Neuronal stem cell (in vitro differentiated cells): ENCODE measurements around the gene PEX5.
A peak's percentile ranks its signal among the peaks of the same experiment; 100 is the strongest.

ENCODE experiments used
- DNase-seq: peaks from one replicate; pipeline ENCODE4 v3.0.0-alpha.2; 2013; ENCODE audit warnings: low spot score
- H2AFZ ChIP-seq: one replicate; pipeline ENCODE4 v1.6.1; 2013; ENCODE audit warnings: mild to moderate bottlenecking, low read length, inconsistent platforms
- H2AK5ac ChIP-seq: 2 replicates; pipeline ENCODE4 v1.6.1; 2013; ENCODE audit warnings: low read depth, mild to moderate bottlenecking, inconsistent platforms, low read length, moderate library complexity, mixed read lengths
- H2BK120ac ChIP-seq: 2 replicates; pipeline ENCODE4 v1.6.1; 2013; ENCODE audit warnings: low read depth, mild to moderate bottlenecking, inconsistent platforms, low read length, moderate library complexity, mixed read lengths
- H2BK12ac ChIP-seq: one replicate; pipeline ENCODE4 v1.6.1; 2013; ENCODE audit warnings: low read length, inconsistent platforms
- H2BK15ac ChIP-seq: 2 replicates; pipeline ENCODE4 v1.6.1; 2013; ENCODE audit warnings: mild to moderate bottlenecking, low read length, inconsistent platforms, mixed read lengths
- H2BK5ac ChIP-seq: one replicate; pipeline ENCODE4 v1.6.1; 2013; ENCODE audit warnings: inconsistent platforms, mild to moderate bottlenecking, low read length, moderate library complexity
- H3K14ac ChIP-seq: one replicate; pipeline ENCODE4 v1.6.1; 2013; ENCODE audit warnings: low read length, inconsistent platforms
- H3K18ac ChIP-seq: 2 replicates; pipeline ENCODE4 v1.6.1; 2013; ENCODE audit warnings: low read length, inconsistent platforms
- H3K23ac ChIP-seq: 2 replicates; pipeline ENCODE4 v1.6.1; 2013; ENCODE audit warnings: low read depth, mild to moderate bottlenecking, mixed read lengths, low read length, inconsistent platforms; ENCODE audit not compliant: poor library complexity
- H3K27ac ChIP-seq: replicated peaks from 3 replicates; pipeline ENCODE4 v1.5.1; 2013; ENCODE audit warnings: low read length, inconsistent platforms
- H3K27me3 ChIP-seq, 3 experiments: 2 replicates each; pipeline ENCODE4 v1.6.1; 2013; ENCODE audit warnings: low read length in 3 of 3, mild to moderate bottlenecking in 2 of 3, inconsistent platforms in 1 of 3, low read depth in 1 of 3, mixed read lengths in 1 of 3, moderate library complexity in 1 of 3; ENCODE audit not compliant: control insufficient read depth in 3 of 3, insufficient read depth in 3 of 3
- H3K36me3 ChIP-seq, 2 donors: replicated peaks in 1 of 2; 2 replicates each; pipeline ENCODE4 v1.6.1; 2013; ENCODE audit warnings: low read length in 2 of 2; ENCODE audit not compliant: control insufficient read depth in 2 of 2, insufficient read depth in 2 of 2
- H3K4ac ChIP-seq: 2 replicates; pipeline ENCODE4 v1.6.1; 2013; ENCODE audit warnings: inconsistent platforms, mild to moderate bottlenecking, low read length, moderate library complexity
- H3K4me1 ChIP-seq, 2 donors: 1 replicate in 1 of 2; 2 replicates in 1 of 2; pipeline ENCODE4 v1.6.1; 2013; ENCODE audit warnings: low read length in 2 of 2, low read depth in 1 of 2; ENCODE audit not compliant: control insufficient read depth in 2 of 2, insufficient read depth in 1 of 2
- H3K4me2 ChIP-seq: one replicate; pipeline ENCODE4 v1.6.1; 2013; ENCODE audit warnings: mild to moderate bottlenecking, low read length, inconsistent platforms; ENCODE audit not compliant: insufficient read depth, poor library complexity, severe bottlenecking
- H3K4me3 ChIP-seq, 2 donors: 2 replicates each; pipeline ENCODE4 v1.5.1; 2013; ENCODE audit warnings: low read length in 2 of 2, mild to moderate bottlenecking in 2 of 2, inconsistent platforms in 1 of 2, moderate library complexity in 1 of 2
- H3K79me1 ChIP-seq: one replicate; pipeline ENCODE4 v1.6.1; 2013; ENCODE audit warnings: low read depth, mild to moderate bottlenecking, inconsistent platforms, low read length, moderate library complexity
- H3K9ac ChIP-seq: one replicate; pipeline ENCODE4 v1.6.1; 2013; ENCODE audit warnings: mild to moderate bottlenecking, low read depth, low read length, inconsistent platforms; ENCODE audit not compliant: poor library complexity
- H3K9me3 ChIP-seq, 2 donors: replicated peaks in 1 of 2; 2 replicates each; pipeline versions ENCODE3 to v1.6.1; 2013; ENCODE audit warnings: low read length in 2 of 2, mild to moderate bottlenecking in 2 of 2, inconsistent platforms in 1 of 2, low read depth in 1 of 2, mixed read lengths in 1 of 2, moderate library complexity in 1 of 2; ENCODE audit not compliant: control insufficient read depth in 2 of 2, insufficient read depth in 1 of 2
- H4K8ac ChIP-seq: one replicate; pipeline ENCODE4 v1.6.1; 2013; ENCODE audit warnings: low read depth, mild to moderate bottlenecking, inconsistent platforms, low read length, moderate library complexity
- H4K91ac ChIP-seq: one replicate; pipeline ENCODE4 v1.6.1; 2013; ENCODE audit warnings: low read length, low read depth, mild to moderate bottlenecking, inconsistent platforms; ENCODE audit not compliant: poor library complexity
- WGBS, 2 donors: extraction: QIAGEN DNeasy Blood & Tissue Kit; methylation state at CpG; one replicate each; pipeline ENCODE4 v1.1.7; 2013; ENCODE audit warnings: missing lambda C conversion rate in 2 of 2, mixed read lengths in 1 of 2; ENCODE audit not compliant: insufficient read length in 2 of 2, insufficient replicate concordance in 1 of 2; ENCODE audit errors: extremely low coverage in 2 of 2; 5-methylcytosine and 5-hydroxymethylcytosine counted together

The PEX5 gene

DNA sequence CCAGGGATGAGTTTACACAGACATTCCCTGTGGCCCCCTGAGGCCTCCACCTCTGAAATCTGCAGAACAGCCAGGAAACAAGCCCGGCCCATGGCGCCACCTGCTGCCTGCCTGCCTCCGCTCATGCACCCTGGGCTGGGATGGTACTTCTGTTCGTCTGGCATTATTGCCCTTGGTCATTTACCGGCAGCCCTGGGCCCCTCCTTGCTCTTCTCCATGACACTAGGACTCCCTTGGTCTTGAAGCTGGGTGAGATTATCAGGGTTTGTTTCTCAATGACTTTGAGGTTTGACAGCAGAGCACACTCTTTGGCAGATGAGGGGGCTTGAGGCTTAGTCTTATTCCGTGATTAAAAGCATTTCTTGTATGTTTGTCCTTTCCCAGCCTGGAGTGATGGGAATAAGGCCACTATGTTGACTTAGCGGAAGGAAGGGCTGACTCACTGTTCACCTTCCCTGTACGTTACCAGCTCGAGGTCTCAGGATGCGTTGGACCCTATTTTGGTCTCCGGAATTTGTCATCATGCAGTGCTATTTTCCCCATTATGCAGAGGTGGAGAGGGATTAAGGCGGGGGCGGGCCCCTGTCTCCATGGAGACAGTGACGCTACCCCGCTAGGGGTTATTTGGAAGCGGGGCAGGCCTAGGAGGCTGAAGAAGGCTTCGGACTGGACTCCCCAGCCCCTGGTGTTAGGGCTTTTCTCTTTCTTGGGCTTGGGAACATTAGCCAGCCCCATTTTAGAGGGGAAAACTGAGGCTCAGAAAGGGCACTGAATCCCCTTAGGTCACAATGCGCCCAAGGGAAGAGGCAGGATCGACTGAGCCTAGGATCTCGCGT is 706 bp upstream of the PEX5 start:
- Histone ChIP-seq H2BK5ac (peak overlapping the region; percentile 54), H3K4me1 (peaks cover 9 to 10% of the 10 kb centered on the region in 2 donors), H3K23ac (no peak overlapping the region), H3K27ac (peak overlapping the region; percentile 36), H3K4ac (no peak overlapping the region), H4K8ac (no peak overlapping the region), H3K18ac (peak overlapping the region; percentile 87), H3K79me1 (no peaks in the 10 kb centered on the region), H4K91ac (no peak overlapping the region), H2AK5ac (no peak overlapping the region), H2BK120ac (no peak overlapping the region), H3K36me3 (peaks cover 6 to 20% of the 10 kb centered on the region in 2 donors), H3K27me3 (peaks cover 0 to 6% (median 0%) of the 10 kb centered on the region in 3 experiments), H2BK15ac (no peak overlapping the region), H2AFZ (peak overlapping the region; percentile 99), H3K9me3 (no peaks in the 10 kb centered on the region), H3K9ac (peak overlapping the region; percentile 73), H3K14ac (peak overlapping the region; percentile 64), H3K4me3 (peak overlapping the region; percentile 75 to 91), H3K4me2 (peak overlapping the region; percentile 79), H2BK12ac (no peak overlapping the region)
- DNase-seq = peak; percentile 77
- no CpG with 5 or more reads among the region's 21 CpGs for WGBS, 2 donors

GRCh38 chr12:7190268-7191055 is 976 bp downstream of the PEX5 start:
- Histone ChIP-seq H3K4me3 (peak overlapping the region; percentile 91 to 98), H3K79me1 (no peaks in the 10 kb centered on the region)

GRCh38 chr12:7193674-7194073 is 4.2 kb downstream of the PEX5 start:
- no peak overlapping the region for H2BK5ac ChIP-seq
- H3K4me2 ChIP-seq = no peak overlapping the region
- peaks cover 0 to under 1% of the 10 kb centered on the region in 2 donors for H3K9me3 ChIP-seq
- no peak overlapping the region for H4K91ac ChIP-seq
- H3K79me1 ChIP-seq = no peaks in the 10 kb centered on the region
- no peak overlapping the region for H3K9ac ChIP-seq
- no peak overlapping the region for H3K4me3 ChIP-seq
- no peak overlapping the region for H3K14ac ChIP-seq
- peaks cover 12 to 37% of the 10 kb centered on the region in 2 donors for H3K36me3 ChIP-seq
- no peak overlapping the region for H2BK120ac ChIP-seq
- no peaks in the 10 kb centered on the region for H3K27me3 ChIP-seq
- H2BK15ac ChIP-seq = no peak overlapping the region
- H2AK5ac ChIP-seq = no peak overlapping the region
- H3K4me1 ChIP-seq = peaks cover 4 to 6% of the 10 kb centered on the region in 2 donors
- no peak overlapping the region for H3K4ac ChIP-seq
- no peak overlapping the region for H3K27ac ChIP-seq
- no peak overlapping the region for H2AFZ ChIP-seq
- H3K18ac ChIP-seq = no peak overlapping the region
- no peak overlapping the region for H3K23ac ChIP-seq
- H4K8ac ChIP-seq = no peak overlapping the region
- H2BK12ac ChIP-seq = no peak overlapping the region
- WGBS, 2 donors = no CpG with 5 or more reads among the region's 2 CpGs
- DNase-seq = no peak

More at GRCh38 chr12:7190268-7191055, 976 bp downstream of the PEX5 start:
- Histone ChIP-seq H3K18ac (peak overlapping the region; percentile 100), H2AK5ac (peak overlapping the region; percentile 84), H2AFZ (peak overlapping the region; percentile 99), H4K8ac (no peak overlapping the region), H3K27me3 (peaks cover 0 to under 1% (median 0%) of the 10 kb centered on the region in 3 experiments), H2BK5ac (peak overlapping the region; percentile 88), H2BK120ac (no peak overlapping the region), H2BK15ac (peak overlapping the region; percentile 97), H3K9ac (peak overlapping the region; percentile 96), H3K27ac (peak overlapping the region; percentile 53), H3K4me2 (peak overlapping the region; percentile 84), H4K91ac (no peak overlapping the region), H3K4ac (peak overlapping the region; percentile 85), H3K4me1 (peaks cover 9 to 10% of the 10 kb centered on the region in 2 donors), H3K9me3 (no peaks in the 10 kb centered on the region), H3K36me3 (peaks cover 8 to 25% of the 10 kb centered on the region in 2 donors), H3K23ac (peak overlapping the region; percentile 76), H2BK12ac (peak overlapping the region; percentile 67), H3K14ac (peak overlapping the region; percentile 91)
- no CpG with 5 or more reads among the region's 17 CpGs for WGBS, 2 donors
- DNase-seq = no peak

DNA sequence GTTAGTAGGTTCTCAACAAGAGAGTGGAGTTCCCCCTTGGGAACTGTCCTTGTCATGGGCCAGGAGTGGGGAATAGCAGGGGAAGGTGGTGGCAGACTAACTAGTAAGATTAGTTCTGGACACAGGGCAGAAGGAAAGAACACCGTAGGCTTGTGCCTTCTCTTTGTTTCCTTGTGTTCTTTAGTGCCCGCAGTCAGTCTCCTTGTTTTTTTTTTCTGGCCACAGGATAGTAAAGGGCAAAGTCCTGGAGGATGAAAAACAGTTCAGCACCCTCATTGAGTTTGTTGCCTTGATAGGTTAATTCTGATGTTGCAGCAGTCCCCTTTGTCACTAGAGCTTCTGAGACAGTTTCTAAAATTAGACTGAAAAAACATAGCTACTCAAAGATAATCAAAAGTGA is 8.4 kb downstream of the PEX5 start:
- no CpG with 5 or more reads among the region's 2 CpGs for WGBS, 2 donors
- Histone ChIP-seq H3K23ac (no peak overlapping the region), H2BK15ac (no peak overlapping the region), H2BK5ac (no peak overlapping the region), H3K36me3 (peaks cover 27 to 48% of the 10 kb centered on the region in 2 donors), H2BK120ac (no peak overlapping the region), H2BK12ac (no peak overlapping the region), H3K4ac (no peak overlapping the region), H3K27me3 (no peaks in the 10 kb centered on the region), H3K4me3 (no peak overlapping the region), H3K27ac (no peak overlapping the region), H3K4me2 (no peak overlapping the region), H2AFZ (no peak overlapping the region), H2AK5ac (no peak overlapping the region), H3K14ac (no peak overlapping the region), H3K9me3 (peaks cover 6 to 14% of the 10 kb centered on the region in 2 donors), H3K79me1 (no peaks in the 10 kb centered on the region), H4K8ac (no peak overlapping the region), H3K18ac (no peak overlapping the region), H3K4me1 (no peaks in the 10 kb centered on the region), H3K9ac (no peak overlapping the region), H4K91ac (no peak overlapping the region)
- no peak for DNase-seq
